Stimulated activated CD8-positive, alpha-beta memory T cell treated with anti-CD3 and anti-CD28 coated beads, Interleukin-2, amount 100 ng/mL, for 1 hour (primary cell): Measurements from ENCODE around the gene UNC13A.

Experiments
- DNase-seq, 2 donors: peaks; one replicate each; pipeline ENCODE4 v3.0.0-alpha.2; 2020; ENCODE audit warnings: low read depth in 2 of 2

The UNC13A gene

DNA sequence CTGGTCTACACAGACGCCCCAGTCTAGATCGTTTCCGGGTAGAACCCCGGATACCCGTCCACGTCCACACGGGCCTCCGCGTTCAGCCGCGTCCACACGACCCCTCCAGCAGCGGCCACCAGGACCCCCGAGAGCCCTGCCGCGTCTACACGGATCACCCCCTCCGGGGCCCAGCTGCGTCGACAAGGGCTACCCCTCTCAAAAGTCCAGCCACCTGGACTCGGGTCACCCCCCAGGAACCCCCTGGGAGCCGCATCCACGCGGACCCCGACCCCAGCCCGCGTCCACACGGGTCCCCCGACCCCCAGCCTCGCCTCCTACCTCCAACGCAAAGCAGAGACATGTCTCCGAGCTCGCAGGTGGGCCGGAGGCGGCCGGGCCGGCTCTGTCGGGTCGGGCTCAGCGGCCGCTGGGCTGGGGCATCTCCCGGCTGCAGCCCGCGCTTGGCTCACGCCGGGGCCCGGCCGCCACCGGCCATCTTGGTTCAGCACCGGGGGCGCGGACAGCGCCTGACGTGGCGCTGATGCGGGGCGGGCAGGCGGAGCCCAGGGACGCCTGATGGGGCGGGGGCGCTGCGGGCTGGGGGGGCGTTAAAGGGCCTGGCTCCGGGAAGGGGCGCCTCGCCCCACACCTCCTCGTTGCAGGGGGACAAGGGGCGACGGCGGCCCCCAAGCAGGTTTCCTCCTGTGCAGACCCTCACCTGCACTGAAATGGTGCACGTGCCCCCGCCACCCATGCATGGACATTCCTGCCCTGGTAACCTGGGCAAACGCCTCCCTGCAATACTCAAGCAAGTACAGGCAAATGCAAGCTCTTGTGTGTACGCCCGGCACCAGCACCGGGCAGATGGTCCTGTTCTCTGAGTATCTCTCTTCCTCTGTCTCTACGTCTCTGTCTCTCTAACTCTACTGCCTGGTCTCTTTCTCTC is at the start of gene UNC13A:
UNC13A (minus strand) TSS at position 498 of the 928 bp plus-strand sequence; CDS start at position 343, 155 bp downstream.
- DNase-seq, result no peak

- DNase-seq, result no peak
These were observed 49.6 kb upstream of the UNC13A start for GRCh38 chr19:17737690-17738153.

- DNase-seq, result no peak
These were observed 47.3 kb upstream of the UNC13A start for GRCh38 chr19:17735410-17735809.

DNA sequence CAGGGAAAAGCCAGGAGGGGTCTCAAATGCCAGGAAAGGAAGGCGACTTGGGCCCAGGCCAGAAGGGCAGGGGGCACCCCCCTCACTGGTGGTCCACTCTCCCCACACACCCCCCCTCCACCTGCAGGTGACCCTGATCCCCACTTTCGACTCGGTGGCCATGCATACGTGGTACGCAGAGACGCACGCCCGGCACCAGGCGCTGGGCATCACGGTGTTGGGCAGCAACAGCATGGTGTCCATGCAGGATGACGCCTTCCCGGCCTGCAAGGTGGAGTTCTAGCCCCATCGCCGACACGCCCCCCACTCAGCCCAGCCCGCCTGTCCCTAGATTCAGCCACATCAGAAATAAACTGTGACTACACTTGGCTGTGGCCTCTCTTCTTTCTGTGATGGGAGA is 46.0 kb upstream of the UNC13A start:
- no peak for DNase-seq

DNA sequence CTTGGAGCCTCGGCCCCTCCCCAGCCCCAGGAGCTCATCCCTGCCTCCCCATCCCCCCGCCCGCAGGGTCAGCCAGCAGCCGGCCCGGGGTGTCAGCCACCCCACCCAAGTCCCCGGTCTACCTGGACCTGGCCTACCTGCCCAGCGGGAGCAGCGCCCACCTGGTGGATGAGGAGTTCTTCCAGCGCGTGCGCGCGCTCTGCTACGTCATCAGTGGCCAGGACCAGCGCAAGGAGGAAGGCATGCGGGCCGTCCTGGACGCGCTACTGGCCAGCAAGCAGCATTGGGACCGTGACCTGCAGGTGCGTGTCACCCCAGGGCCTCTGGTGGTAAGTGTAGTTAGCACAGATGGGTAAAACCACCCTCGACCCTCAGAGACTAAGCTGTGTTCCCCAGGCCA is 45.0 kb upstream of the UNC13A start:
- DNase-seq, result no peak

GRCh38 chr19:17727843-17728242 is 39.7 kb upstream of the UNC13A start:
- no peak for DNase-seq

DNA sequence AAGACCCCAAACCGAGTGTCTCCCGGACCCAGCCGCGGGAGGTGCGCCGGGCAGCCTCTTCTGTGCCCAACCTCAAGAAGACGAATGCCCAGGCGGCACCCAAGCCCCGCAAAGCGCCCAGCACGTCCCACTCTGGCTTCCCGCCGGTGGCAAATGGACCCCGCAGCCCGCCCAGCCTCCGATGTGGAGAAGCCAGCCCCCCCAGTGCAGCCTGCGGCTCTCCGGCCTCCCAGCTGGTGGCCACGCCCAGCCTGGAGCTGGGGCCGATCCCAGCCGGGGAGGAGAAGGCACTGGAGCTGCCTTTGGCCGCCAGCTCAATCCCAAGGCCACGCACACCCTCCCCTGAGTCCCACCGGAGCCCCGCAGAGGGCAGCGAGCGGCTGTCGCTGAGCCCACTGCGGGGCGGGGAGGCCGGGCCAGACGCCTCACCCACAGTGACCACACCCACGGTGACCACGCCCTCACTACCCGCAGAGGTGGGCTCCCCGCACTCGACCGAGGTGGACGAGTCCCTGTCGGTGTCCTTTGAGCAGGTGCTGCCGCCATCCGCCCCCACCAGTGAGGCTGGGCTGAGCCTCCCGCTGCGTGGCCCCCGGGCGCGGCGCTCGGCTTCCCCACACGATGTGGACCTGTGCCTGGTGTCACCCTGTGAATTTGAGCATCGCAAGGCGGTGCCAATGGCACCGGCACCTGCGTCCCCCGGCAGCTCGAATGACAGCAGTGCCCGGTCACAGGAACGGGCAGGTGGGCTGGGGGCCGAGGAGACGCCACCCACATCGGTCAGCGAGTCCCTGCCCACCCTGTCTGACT is 39.0 kb upstream of the UNC13A start:
- no peak for DNase-seq

GRCh38 chr19:17726136-17726741 is 38.1 kb upstream of the UNC13A start:
- no peak for DNase-seq

DNA sequence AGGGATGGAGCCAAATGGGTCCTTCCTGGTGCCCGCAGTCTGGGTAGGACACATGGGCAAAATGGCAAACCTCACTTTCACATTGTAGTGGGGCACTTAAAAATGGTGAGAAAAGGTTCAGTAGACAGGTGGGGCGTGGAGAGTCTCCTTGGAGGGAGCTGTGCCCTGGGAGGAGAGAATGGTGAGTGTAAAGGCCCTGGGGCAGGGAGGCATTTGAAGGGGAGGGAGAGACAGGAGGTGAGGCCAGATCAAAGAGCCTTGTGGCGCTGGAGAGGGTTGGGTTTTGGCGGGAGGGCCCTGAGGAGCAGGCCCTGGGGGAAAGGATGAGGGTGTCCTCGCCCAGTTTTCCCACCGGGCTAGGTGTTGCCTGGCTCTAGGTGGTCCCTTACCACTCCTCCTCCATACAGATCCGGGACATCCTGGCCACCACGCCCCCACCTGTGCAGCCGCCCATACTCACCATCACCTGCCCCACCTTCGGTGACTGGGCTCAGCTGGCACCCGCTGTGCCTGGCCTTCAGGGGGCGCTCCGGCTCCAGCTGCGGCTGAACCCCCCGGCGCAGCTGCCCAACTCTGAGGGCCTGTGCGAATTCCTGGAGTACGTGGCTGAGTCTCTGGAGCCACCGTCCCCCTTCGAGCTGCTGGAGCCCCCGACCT is 37.4 kb upstream of the UNC13A start:
- no peak for DNase-seq

DNA sequence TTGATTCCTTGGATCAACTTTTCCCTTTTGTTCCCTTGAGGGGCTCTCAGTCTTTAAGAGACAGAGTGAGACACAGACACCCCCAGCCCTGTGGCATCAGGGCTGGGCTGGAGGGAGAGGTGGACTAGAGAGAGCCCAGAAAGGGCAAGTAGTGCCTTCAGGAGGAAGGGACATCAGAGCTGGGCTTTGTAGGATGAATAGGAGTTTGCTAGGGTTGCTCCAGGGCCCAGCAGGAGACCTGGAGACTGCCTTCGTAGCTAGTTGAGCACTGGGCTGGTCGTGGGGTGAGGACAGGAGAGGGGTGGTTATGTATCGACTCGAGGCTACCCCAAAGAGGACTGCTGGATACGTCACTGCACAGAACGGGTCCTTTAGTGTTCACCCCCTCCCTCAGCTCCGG is 36.5 kb upstream of the UNC13A start:
- DNase-seq, result no peak

DNA sequence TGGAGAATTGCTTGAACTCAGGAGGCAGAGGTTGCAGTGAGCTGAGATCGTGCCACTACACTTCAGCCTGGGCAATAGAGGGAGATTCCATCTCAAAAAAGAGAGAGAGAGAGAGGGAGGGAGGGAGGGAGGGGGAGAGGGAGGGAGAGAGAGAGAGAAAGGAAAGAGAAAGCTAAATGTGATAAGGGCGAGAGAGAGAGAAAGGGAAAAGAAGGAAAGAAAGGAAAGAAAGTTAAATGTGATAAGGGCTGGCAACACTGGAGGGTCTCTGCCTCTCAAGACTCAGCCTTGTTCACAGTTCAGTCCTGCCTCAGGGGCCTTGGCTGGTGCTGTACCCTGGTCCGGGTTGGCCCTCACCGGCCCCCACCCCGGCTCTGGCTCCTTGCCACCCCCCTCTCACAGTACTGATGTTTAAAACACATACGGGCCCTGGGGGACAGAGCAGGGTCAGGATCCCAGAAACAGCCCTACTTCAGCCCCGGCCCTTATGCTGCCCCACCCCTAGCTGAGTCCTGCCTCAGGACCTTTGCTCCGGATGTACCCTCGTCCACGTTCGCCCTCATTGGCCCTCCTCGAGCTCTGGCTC is 34.6 kb upstream of the UNC13A start:
- DNase-seq, result no peak

- DNase-seq, result no peak
These were observed 33.7 kb upstream of the UNC13A start for GRCh38 chr19:17721821-17722220.

DNA sequence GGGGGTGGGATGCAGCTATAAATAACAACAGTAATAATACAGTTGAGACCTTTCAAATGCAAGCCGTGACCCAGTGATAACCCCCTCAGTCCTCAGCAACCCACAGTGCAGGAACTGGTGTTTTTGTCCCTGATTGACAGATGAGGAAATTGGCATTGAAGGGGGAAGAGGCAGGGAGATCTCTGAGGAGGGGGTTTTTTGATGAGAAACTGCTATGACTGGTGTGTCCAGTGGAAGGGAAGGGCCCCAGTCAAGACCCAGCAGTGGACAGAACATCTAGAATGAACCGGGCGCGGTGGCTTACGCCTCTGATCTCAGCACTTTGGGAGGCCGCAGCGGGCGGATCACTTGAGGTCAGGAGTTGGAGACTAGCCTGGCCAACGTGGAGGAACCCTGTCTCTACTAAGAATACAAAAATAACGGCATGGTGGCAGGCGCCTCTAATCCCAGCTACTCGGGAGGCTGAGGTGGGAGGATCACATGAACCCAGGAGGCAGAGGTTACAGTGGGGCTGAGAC is 33.0 kb upstream of the UNC13A start:
- DNase-seq, result no peak

- DNase-seq, result no peak
These were observed 32.3 kb upstream of the UNC13A start for GRCh38 chr19:17720440-17720839.

DNA sequence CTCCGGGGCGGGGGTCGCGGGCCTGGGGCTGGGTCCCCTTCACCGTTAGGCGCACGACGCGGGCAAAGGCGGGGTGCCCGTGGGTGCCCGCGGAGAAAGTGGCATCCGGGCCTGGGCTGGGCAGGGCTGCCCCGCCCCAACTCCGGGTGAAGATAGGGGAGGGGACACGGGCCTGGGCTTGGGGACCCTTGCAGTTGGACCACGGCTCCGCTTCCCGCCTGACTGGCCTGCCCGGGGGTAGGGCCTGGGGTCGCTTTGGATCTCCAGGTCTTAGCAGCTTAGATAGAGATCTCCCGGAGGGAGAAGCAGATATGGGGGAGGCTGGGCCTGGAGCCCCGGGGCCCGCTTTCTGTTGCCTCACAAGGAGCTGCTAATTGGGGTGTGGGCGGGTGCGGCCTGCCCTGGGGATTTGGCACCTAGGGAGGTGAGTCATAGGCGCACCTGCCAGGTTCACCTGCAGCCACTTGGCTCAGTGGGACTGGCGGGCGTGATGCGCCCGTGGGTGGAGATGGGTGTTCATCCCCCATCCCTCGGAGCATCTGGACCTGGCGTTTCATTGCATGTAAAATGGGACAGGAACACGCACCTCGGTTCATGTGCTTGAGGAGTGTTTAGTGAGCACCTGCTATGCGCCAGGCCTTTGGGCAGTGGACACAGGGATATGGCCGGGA is 31.7 kb upstream of the UNC13A start:
- DNase-seq, result no peak

DNA sequence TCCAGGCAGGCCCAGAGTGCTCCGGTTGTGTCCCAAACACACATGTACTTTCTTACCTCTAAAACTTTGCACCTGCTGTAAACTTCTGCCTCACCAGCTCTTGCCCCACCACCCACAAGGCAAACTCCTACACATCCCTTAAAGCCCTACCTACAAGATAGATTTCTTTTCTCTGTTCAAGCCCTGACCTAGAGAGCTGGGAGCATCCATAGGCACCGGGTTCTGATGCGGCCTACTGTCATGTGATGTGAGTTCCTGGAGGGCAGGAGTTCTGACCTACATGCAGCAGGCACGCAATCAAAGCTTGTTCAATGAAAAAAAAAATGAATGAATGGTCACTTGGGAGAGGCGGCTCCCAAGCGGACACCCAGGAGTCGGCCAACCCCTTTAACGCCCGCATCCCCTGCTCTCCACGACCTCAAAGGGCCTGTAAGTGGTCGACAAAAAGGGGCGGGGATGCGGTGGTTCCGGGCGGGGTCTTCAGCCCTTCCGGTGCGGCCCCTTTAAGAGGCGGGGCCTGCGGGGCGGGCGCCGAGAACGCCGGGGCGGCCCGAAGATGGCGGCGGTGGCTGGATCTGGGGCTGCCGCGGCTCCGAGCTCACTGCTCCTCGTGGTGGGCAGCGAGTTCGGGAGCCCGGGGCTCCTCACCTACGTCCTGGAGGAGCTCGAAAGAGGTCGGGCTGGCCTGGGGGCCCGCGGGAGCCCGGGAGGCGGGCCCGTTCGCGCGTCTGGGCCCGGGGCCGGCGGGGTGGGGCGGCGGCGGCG is 31.0 kb upstream of the UNC13A start, which contains the start of gene MAP1S:
MAP1S (plus strand) TSS at position 534 of the 765 bp plus-strand sequence; CDS start at position 557, 23 bp downstream.
- peak; percentile 30 to 33 for DNase-seq

- no peak for DNase-seq
These were observed 30.4 kb upstream of the UNC13A start for GRCh38 chr19:17718550-17718946.

GRCh38 chr19:17716309-17716929 is 28.3 kb upstream of the UNC13A start:
- no peak for DNase-seq

- no peak for DNase-seq
These were observed 23.7 kb upstream of the UNC13A start for GRCh38 chr19:17711851-17712250.
